Measurements from ENCODE around the gene PFKFB2. TPM values are rescaled to one million over a fixed set of nuclear protein-coding genes. Genes with fewer than 3 reads are reported as not detected.

Gene PFKFB2
- total and polyA plus RNA-seq, 2 donors (not counting 1 experiment from before 2014, with no cell fraction given), result 6.5 to 18.2 TPM

DNA sequence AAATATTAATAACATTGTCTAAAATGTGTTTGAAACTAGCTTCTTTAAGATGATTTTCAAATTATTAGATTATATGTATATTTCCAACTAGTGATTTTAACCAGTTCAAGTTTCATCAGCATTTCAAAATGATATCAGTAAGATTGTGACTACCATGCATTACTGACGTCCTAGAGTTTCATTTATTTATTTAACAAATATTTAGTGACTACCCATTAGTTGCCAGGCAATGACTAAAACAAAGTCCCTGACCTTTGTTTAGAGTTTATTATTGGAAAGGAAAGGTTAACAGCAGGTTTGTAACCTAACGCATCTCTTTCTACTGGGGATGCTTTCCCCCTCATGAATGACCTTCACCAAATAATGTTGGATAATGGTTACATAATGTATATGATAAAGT is 28.0 kb downstream of the PFKFB2 start:
- DNase-seq (no peak), ATAC-seq (ENCODE audit: low read depth) (no peak)
- Histone ChIP-seq H3K9ac (ENCODE audit: low read length) (no peak overlapping the region), H3K4me2 (replicated peaks; ENCODE audit: low read depth, low read length, poor library complexity, severe bottlenecking) (no peak overlapping the region), H3K4me3 (ENCODE audit: control extremely low read depth in 1 of 5, extremely low read depth in 1 of 5, insufficient read depth in 1 of 5, low read depth in 2 of 5, low read length in 4 of 5) (no peak overlapping the region), H2AFZ (ENCODE audit: insufficient read depth, low read depth, low read length, poor library complexity, severe bottlenecking) (no peak overlapping the region), H4K20me1 (ENCODE audit: control insufficient read depth, insufficient read depth, low read length, poor library complexity, severe bottlenecking) (no peaks in the 10 kb centered on the region), H3K27me3 (replicated peaks in 1 of 4; ENCODE audit: control extremely low read depth in 1 of 4, control insufficient read depth in 3 of 4, insufficient read depth in 4 of 4, low read length in 3 of 4) (no peaks in the 10 kb centered on the region), H3K9me3 (ENCODE audit: control extremely low read depth in 1 of 3, control insufficient read depth in 2 of 3, insufficient read depth in 1 of 3, low read length in 2 of 3) (no peaks in the 10 kb centered on the region), H3K4me1 (ENCODE audit: control insufficient read depth in 2 of 2, insufficient read depth in 2 of 2, low read length in 2 of 2) (peaks cover 3 to 5% of the 10 kb centered on the region in 2 donors), H3K36me3 (replicated peaks in 1 of 2; ENCODE audit: control extremely low read depth in 1 of 2, control insufficient read depth in 1 of 2, extremely low read depth in 1 of 2, insufficient read depth in 2 of 2, low read length in 1 of 2) (peaks cover 0 to 3% of the 10 kb centered on the region in 2 experiments), H3K79me2 (ENCODE audit: control insufficient read depth, insufficient read depth, low read length) (no peaks in the 10 kb centered on the region), H3K27ac (ENCODE audit: low read length in 2 of 2) (no peak overlapping the region)
- CTCF ChIA-PET, result interaction anchor here (1.2 to 13.0 kb wide), 9 partner anchors 10 to 419 kb away, joined by 3 to 209 read pairs (median 8); partner anchors contain the start of genes CR2, PFKFB2 and YOD1
- intact Hi-C loops (cut with micrococcal nuclease), result loop anchor here (5.0 kb wide), 1 partner anchor 256 kb away; no protein-coding TSS in a partner anchor
- POLR2A ChIA-PET, result no interaction called here
- Mint-ChIP-seq H3K4me1 (peaks cover 9% of the 10 kb centered on the region), H3K27ac (no peak overlapping the region), H3K4me3 (no peak overlapping the region), H3K27me3 (no peaks in the 10 kb centered on the region), H3K9me3 (ENCODE audit: insufficient read depth) (no peaks in the 10 kb centered on the region)
- WGBS (ENCODE audit: insufficient coverage), result no CpG with 5 or more reads among the region's 2 CpGs
- TF ChIP-seq, protein P1, sequence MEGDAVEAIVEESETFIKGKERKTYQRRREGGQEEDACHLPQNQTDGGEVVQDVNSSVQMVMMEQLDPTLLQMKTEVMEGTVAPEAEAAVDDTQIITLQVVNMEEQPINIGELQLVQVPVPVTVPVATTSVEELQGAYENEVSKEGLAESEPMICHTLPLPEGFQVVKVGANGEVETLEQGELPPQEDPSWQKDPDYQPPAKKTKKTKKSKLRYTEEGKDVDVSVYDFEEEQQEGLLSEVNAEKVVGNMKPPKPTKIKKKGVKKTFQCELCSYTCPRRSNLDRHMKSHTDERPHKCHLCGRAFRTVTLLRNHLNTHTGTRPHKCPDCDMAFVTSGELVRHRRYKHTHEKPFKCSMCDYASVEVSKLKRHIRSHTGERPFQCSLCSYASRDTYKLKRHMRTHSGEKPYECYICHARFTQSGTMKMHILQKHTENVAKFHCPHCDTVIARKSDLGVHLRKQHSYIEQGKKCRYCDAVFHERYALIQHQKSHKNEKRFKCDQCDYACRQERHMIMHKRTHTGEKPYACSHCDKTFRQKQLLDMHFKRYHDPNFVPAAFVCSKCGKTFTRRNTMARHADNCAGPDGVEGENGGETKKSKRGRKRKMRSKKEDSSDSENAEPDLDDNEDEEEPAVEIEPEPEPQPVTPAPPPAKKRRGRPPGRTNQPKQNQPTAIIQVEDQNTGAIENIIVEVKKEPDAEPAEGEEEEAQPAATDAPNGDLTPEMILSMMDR (IDR thresholded peaks at IDR 0.05), result no peak
- no peak for TF ChIP-seq EZH2 (IDR thresholded peaks at IDR 0.05; ENCODE audit: borderline replicate concordance, insufficient read depth, low read depth, low read length, poor library complexity, severe bottlenecking)

DNA sequence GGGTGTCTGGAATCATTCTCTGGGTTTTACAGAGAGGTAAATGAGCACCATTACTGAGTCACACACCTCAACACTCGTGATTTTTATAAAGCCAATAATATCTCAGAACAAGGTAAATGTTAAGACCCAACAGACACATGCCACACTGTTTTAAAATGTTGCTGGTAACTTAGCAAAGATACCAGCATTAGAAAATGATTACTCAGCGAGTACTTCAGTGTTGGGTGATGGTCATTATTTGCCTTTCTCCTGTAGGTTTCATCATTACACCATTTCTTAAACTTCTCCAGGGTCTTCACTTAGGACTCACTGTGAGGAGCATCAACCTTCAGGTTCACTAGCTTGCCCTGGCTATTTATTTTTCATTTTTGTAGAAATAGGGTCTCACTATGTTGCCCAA is 28.7 kb downstream of the PFKFB2 start:
- no peak overlapping the region for H2AFZ ChIP-seq (ENCODE audit: insufficient read depth, low read depth, low read length, poor library complexity, severe bottlenecking)
- no peaks in the 10 kb centered on the region for H3K27me3 ChIP-seq (replicated peaks in 1 of 4; ENCODE audit: control extremely low read depth in 1 of 4, control insufficient read depth in 3 of 4, insufficient read depth in 4 of 4, low read length in 3 of 4)
- H3K27ac ChIP-seq (ENCODE audit: low read length in 2 of 2), result no peak overlapping the region
- Mint-ChIP-seq H3K4me1 (peaks cover 9% of the 10 kb centered on the region), H3K9me3 (ENCODE audit: insufficient read depth) (no peaks in the 10 kb centered on the region), H3K27ac (no peak overlapping the region), H3K27me3 (no peaks in the 10 kb centered on the region), H3K4me3 (no peak overlapping the region)
- ChIA-PET POLR2A (no interaction called here), CTCF (interaction anchor here (1.2 to 13.0 kb wide), 7 partner anchors 11 to 419 kb away, joined by 4 to 209 read pairs (median 25); partner anchors contain the start of genes CR1, CR2, PFKFB2 and YOD1)
- no peak overlapping the region for H3K4me2 ChIP-seq (replicated peaks; ENCODE audit: low read depth, low read length, poor library complexity, severe bottlenecking)
- H4K20me1 ChIP-seq (ENCODE audit: control insufficient read depth, insufficient read depth, low read length, poor library complexity, severe bottlenecking), result no peaks in the 10 kb centered on the region
- H3K4me3 ChIP-seq (ENCODE audit: control extremely low read depth in 1 of 5, extremely low read depth in 1 of 5, insufficient read depth in 1 of 5, low read depth in 2 of 5, low read length in 4 of 5), result no peak overlapping the region
- no peaks in the 10 kb centered on the region for H3K79me2 ChIP-seq (ENCODE audit: control insufficient read depth, insufficient read depth, low read length)
- ATAC-seq (ENCODE audit: low read depth) (no peak), DNase-seq (no peak)
- no CpG with 5 or more reads among the region's 2 CpGs for WGBS (ENCODE audit: insufficient coverage)
- intact Hi-C loops (cut with micrococcal nuclease), result loop anchor here (5.0 kb wide), 1 partner anchor 255 kb away; no protein-coding TSS in a partner anchor
- peaks cover 0 to 3% of the 10 kb centered on the region in 2 experiments for H3K36me3 ChIP-seq (replicated peaks in 1 of 2; ENCODE audit: control extremely low read depth in 1 of 2, control insufficient read depth in 1 of 2, extremely low read depth in 1 of 2, insufficient read depth in 2 of 2, low read length in 1 of 2)
- TF ChIP-seq EZH2 (IDR thresholded peaks at IDR 0.05; ENCODE audit: borderline replicate concordance, insufficient read depth, low read depth, low read length, poor library complexity, severe bottlenecking), result no peak
- TF ChIP-seq, protein P1 (IDR thresholded peaks at IDR 0.05), result no peak
- peaks cover 3 to 5% of the 10 kb centered on the region in 2 donors for H3K4me1 ChIP-seq (ENCODE audit: control insufficient read depth in 2 of 2, insufficient read depth in 2 of 2, low read length in 2 of 2)
- H3K9me3 ChIP-seq (ENCODE audit: control extremely low read depth in 1 of 3, control insufficient read depth in 2 of 3, insufficient read depth in 1 of 3, low read length in 2 of 3), result no peaks in the 10 kb centered on the region
- H3K9ac ChIP-seq (ENCODE audit: low read length), result no peak overlapping the region

All from B cell (primary cell).